HG03066 (cell line): ENCODE data around the gene FYB2.

Experiments
- ATAC-seq: cut with Tn5 transposase; IDR thresholded peaks from one replicate; pipeline ENCODE4 v1.9.1; 2021; ENCODE audit warnings: low read depth; ENCODE audit not compliant: unreplicated experiment

Gene FYB2

GRCh38 chr1:56726706-56727105 lies 92.5 kb downstream of the FYB2 start:
- no peak for ATAC-seq

GRCh38 chr1:56719171-56719570 lies 100.0 kb downstream of the FYB2 start:
- no peak for ATAC-seq

GRCh38 chr1:56715156-56715555 lies 104.0 kb downstream of the FYB2 start:
- no peak for ATAC-seq

GRCh38 chr1:56713112-56713511 lies 106.1 kb downstream of the FYB2 start:
- ATAC-seq = no peak

GRCh38 chr1:56712150-56712549 lies 107.1 kb downstream of the FYB2 start:
- ATAC-seq = no peak

- ATAC-seq = no peak
Measured at GRCh38 chr1:56710646-56711045, 108.6 kb downstream of the FYB2 start.

- no peak for ATAC-seq
Measured at GRCh38 chr1:56709995-56710394, 109.2 kb downstream of the FYB2 start.

- peak; percentile 75 for ATAC-seq
Measured at GRCh38 chr1:56709269-56709880, 109.8 kb downstream of the FYB2 start.

- no peak for ATAC-seq
Measured at GRCh38 chr1:56707379-56707778, 111.8 kb downstream of the FYB2 start.

GRCh38 chr1:56703747-56704146 lies 115.5 kb downstream of the FYB2 start:
- no peak for ATAC-seq

GRCh38 chr1:56696663-56697062 lies 122.5 kb downstream of the FYB2 start:
- ATAC-seq = no peak

GRCh38 chr1:56688522-56689026 lies 130.6 kb downstream of the FYB2 start:
- no peak for ATAC-seq

- no peak for ATAC-seq
Measured at GRCh38 chr1:56686169-56686568, 133.0 kb downstream of the FYB2 start.

- no peak for ATAC-seq
Measured at GRCh38 chr1:56683569-56683968, 135.6 kb downstream of the FYB2 start.

- ATAC-seq = no peak
Measured at GRCh38 chr1:56676571-56677035, 142.6 kb downstream of the FYB2 start.

- no peak for ATAC-seq
Measured at GRCh38 chr1:56675763-56676162, 143.4 kb downstream of the FYB2 start.

- ATAC-seq = no peak
Measured at GRCh38 chr1:56672579-56672978, 146.6 kb downstream of the FYB2 start.

- no peak for ATAC-seq
Measured at GRCh38 chr1:56671542-56671941, 147.7 kb downstream of the FYB2 start.

- ATAC-seq = no peak
Measured at GRCh38 chr1:56671085-56671484, 148.1 kb downstream of the FYB2 start.

GRCh38 chr1:56670350-56670749 lies 148.9 kb downstream of the FYB2 start:
- ATAC-seq = no peak
